Activated CD4-positive, alpha-beta T cell treated with anti-CD3 and anti-CD28 coated beads, Interleukin-10, Interleukin-2, amounts not matched to agents 100 ng/mL and 50 ng/mL, durations not matched to agents 16 hours and 8 hours (primary cell): ENCODE measurements around the gene SNX11.

ENCODE experiments used
- DNase-seq: peaks from one replicate; pipeline ENCODE4 v3.0.0-alpha.2; 2020

The SNX11 gene

DNA sequence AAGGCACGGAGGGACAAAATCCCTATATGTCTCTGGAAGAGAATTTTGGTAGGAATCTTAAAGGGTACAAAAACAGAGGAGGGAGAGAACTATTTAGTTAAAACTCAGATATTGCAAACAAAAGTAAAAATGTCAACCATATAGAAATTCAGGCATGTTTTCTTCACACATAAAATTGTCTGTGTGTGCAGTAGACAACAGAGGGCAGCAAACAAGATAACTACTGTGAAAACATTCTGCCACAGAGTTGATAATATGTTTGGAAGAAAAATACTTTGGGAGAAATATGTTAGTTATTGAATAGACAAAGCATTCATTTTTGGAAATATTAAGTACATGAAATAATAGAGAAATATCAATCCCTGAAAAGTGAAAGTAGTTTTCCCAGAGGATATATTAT, 56.2 kb downstream of the SNX11 start:
- DNase-seq = no peak

DNA sequence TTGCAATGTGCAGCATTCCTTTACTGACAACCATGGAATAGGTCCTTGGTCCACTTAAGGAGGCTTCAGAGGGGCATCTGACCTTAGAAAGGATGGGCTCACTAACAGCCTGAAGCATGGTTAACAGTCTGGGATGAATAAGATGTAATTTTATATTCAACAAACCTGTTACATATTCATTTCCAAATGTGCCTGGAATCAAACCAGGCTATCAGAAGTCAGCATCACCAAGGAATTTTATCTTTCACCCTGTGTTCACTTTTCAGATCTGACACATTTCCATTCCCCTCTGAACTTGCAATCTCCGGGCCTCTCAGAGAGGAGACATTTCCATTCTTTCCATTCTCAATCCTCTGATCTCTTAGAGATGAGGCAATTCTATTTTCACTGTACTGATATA, 62.4 kb downstream of the SNX11 start:
- no peak for DNase-seq
